Measurements from ENCODE around the gene METTL1.
"Not testable (repeated sequence)": the region's sequence is repeated elsewhere in the genome, so short reads cannot be mapped to it uniquely, and the experiment has no call there.

METTL1 gene

DNA sequence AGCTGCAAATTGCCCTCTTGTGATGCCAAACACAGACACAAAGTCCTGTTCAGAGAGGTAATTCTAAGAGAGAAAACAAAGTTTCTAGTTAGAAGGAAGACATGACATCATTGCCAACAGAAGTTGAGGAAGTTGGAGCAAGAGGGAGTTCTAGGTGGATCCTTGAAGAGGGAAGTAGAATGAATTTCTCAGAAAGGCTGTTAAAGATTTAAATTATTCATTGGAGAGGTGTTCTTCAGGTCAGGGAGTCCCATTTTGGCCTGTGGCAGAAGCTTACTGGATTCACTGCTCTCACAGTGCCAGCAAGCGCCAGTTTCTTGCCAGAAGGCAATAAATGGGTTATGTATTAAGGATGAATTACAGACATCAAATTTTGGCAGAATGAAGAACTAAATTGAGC lies 26.0 kb upstream of the METTL1 start:
- DNase-seq (ENCODE audit: low spot score) = no peak
- FAIRE-seq = no peak

GRCh38 chr12:57796996-57797395 lies 25.1 kb upstream of the METTL1 start:
- DNase-seq (ENCODE audit: low spot score) (no peak), FAIRE-seq (no peak)

DNA sequence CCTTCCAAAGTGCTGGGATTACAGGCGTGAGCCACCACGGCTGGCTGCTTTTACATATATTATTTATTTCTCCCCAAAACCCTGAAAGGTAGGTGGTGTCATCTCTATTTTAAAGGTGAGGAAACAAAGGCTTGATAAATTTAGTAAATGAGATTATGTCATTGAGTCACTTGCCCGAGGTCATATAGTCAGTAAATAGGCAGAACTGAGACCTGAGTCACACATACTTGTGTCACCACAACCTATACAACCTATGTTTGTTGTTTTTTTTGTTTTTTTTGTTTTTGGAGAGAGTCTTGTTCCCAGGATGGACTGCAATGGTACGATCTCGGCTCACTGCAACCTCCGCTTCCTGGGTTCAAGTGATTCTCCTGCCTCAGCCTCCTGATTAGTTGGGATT lies 23.4 kb upstream of the METTL1 start:
- FAIRE-seq (no peak), DNase-seq (ENCODE audit: low spot score) (peak; percentile 8)

GRCh38 chr12:57793920-57794319 lies 22.0 kb upstream of the METTL1 start:
- FAIRE-seq (no peak), DNase-seq (ENCODE audit: low spot score) (peak; percentile 46)

- FAIRE-seq = no peak
- DNase-seq (ENCODE audit: low spot score) = no peak
Observed at GRCh38 chr12:57783861-57784260, 12.0 kb upstream of the METTL1 start.

- no peak for DNase-seq (ENCODE audit: low spot score)
- FAIRE-seq = no peak
Observed at GRCh38 chr12:57783466-57783801, 11.5 kb upstream of the METTL1 start.

GRCh38 chr12:57782608-57783465 lies 10.9 kb upstream of the METTL1 start, which contains the start of gene TSFM:
Gene TSFM (plus strand): TSS chr12:57782787. CDS start chr12:57782802, 15 bp downstream.
- peak; percentile 80 for DNase-seq (ENCODE audit: low spot score)
- FAIRE-seq = peak; percentile 20

- FAIRE-seq = no peak
- DNase-seq (ENCODE audit: low spot score) = no peak
Observed at GRCh38 chr12:57782243-57782607, 10.3 kb upstream of the METTL1 start.

DNA sequence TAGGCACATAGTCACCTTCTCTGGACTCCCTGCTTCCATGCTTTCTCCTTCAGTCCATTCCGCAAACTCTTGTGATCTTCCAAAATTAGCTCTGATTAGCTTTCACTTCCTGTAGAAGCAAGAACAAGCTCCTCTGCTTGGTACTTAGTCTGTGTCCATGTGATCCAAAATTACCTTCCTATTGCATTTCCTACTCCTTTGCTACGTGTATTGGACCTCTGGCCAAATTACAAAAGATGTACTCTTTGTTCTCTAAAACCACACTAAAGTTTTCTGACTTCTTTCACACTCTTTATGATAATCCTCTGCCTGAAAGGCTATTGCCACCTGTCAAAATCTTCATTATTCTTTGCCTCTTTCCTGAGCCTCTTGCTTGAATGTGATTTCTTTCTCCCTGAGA lies 9.9 kb upstream of the METTL1 start:
- FAIRE-seq (no peak), DNase-seq (ENCODE audit: low spot score) (no peak)

GRCh38 chr12:57781244-57781643 lies 9.3 kb upstream of the METTL1 start:
- DNase-seq (ENCODE audit: low spot score) = no peak
- FAIRE-seq = no peak

GRCh38 chr12:57780284-57780897 lies 8.5 kb upstream of the METTL1 start:
- FAIRE-seq = no peak
- DNase-seq (ENCODE audit: low spot score) = no peak

DNA sequence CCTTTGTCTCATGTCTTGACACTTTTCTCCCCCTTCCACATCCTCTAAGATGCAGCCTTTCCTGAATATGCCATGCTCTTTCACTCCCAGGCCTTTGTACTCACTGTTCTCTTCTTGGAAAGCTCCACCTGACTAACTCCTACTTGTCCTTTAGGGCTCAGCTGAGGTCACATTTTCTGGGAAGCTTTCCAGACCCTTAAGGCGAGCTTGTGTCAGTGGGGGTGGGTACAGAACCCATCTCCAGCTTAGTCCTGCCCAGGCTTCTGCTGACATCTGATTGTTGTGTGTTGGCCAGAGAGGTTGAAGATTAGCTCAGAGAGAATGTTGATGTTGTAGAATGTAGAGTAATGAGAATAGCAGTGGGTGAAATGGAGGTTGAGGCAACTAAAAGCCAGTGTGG lies 7.8 kb upstream of the METTL1 start:
- FAIRE-seq (no peak), DNase-seq (ENCODE audit: low spot score) (peak; percentile 5)

DNA sequence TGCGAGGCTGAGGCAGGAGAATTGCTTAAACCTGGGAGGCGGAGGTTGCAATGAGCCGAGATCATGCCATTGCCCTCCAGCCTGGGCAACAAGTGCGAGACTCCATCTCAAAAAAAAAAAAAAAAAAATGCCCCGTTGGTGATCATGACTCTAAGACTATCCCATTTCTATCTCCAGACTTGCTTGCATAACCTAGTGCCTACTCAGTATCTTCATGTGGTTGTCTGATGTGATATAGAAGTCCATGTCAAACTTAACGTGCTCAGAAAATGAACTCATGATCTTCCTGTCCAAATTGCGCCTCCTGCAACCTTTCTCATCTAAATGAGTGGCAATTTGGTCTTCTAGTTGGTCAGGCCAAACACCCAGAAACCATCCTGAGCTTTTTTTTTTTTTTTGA lies 6.0 kb upstream of the METTL1 start:
- DNase-seq (ENCODE audit: low spot score) (no peak), FAIRE-seq (no peak)

DNA sequence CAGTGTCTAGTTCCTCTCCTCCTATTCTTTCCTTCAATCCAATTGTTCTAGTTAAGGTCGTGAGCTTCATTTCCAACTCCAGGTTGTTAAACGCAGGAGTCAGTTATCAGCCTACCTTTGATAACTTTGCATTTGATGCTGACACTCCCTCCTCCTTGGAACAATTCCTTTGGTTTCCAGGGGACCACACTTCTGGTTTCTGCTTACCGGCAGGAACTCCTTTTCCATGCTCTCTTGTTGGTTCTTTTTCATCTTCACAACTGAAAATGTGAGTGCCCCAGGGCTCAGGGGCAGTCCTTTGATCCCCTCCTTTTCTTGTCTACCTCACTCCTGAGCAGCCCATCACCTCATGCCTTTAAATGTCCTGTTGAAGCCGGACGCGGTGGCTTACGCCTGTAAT lies 5.5 kb upstream of the METTL1 start:
- no peak for DNase-seq (ENCODE audit: low spot score)
- no peak for FAIRE-seq

- DNase-seq (ENCODE audit: low spot score) = no peak
- FAIRE-seq = no peak
Observed at GRCh38 chr12:57776247-57776587, 4.3 kb upstream of the METTL1 start.

DNA sequence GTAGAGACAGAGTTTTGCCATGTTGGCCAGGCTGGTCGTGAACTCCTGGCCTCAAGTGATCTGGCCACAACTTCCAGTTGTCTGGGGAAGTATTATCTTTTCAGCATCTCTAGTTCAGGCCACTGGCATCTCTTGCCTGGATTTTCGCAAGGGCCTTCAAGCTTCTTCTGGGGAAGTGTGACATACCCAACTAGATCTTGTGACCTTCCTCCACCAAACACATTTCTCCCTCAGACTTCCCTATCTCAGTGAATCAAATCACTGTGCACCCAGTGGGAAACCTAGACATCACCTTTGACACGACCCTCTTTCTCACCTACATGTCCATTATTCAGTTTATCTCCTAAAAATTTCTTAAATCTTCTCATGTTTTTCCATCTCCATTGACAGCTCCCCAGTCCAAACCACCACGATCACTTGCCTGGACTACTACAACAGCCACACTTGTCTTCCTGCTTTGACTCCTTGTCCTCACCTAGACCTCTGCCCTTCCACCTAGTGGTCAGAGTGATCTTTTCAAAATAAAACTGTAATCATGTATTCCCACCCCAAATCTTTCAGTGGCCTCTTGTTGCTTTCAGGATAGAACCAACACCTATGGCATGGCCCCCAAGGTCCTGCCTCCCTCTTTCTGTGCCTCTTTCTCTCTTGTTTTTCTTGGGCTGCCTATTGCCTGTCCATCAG lies 3.8 kb upstream of the METTL1 start:
- no peak for DNase-seq (ENCODE audit: low spot score)
- no peak for FAIRE-seq

- DNase-seq (ENCODE audit: low spot score) = no peak
- no peak for FAIRE-seq
Observed at GRCh38 chr12:57775044-57775443, 3.1 kb upstream of the METTL1 start.

DNA sequence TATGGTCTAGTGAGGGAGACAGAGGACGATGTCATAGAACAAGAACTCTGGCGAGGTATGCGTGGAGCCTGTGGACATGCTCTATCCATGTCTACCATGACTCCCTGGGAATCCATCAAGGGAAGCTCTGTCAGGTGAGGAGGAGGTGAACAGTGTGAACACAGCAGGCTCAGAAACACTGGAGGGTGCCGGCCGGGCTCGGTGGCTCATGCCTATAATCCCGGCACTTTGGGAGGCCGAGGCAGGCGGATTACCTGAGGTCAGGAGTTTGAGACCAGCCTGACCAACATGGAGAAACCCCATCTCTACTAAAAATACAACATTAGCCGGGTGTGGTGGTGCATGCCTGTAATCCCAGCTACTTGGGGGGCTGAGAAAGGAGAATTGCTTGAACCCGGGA lies 2.7 kb upstream of the METTL1 start:
- not testable (repeated sequence) for FAIRE-seq; DNase-seq (ENCODE audit: low spot score)

DNA sequence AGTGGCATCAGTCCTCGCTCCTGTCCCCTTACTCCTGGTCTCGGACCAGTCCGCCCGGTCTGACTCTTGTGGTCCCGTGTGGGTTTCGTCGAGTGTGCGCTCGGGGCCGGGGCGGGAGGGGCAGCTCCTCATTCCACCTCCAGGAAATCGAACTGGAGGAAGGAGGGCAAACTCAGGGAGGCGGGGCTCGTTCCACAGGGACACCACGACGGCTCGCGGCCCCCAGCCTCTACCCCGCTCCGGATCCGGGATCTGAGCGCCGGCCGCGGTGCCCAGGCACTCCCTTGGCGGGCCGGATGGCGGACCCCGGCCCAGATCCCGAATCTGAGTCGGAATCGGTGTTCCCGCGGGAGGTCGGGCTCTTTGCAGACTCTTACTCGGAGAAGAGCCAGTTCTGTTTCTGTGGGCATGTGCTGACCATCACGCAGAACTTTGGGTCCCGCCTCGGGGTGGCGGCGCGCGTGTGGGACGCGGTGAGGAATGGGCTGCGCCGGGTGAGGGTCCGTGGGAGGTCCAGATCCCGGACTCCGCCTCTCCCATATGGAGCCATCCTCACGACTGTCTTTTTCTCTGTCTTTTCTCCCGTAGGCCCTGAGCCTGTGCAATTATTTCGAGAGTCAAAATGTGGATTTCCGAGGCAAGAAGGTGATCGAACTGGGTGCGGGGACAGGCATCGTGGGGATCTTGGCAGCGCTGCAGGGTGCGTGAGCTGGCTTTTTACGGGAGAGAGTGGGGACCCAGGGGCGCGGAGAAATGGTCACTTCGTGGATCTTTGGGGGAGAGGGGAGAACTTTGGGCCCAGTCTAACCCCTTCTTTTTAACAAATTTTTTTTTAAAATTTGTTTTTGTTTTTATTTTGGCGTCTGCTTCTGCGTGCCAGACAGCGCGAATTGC lies 771 bp upstream of the METTL1 start, which contains the start of gene EEF1AKMT3:
EEF1AKMT3 (plus strand) TSS at position 186 of the 894 bp plus-strand sequence; CDS start at position 297, 111 bp downstream.
- DNase-seq (ENCODE audit: low spot score) (peak; percentile 47), FAIRE-seq (no peak)

DNA sequence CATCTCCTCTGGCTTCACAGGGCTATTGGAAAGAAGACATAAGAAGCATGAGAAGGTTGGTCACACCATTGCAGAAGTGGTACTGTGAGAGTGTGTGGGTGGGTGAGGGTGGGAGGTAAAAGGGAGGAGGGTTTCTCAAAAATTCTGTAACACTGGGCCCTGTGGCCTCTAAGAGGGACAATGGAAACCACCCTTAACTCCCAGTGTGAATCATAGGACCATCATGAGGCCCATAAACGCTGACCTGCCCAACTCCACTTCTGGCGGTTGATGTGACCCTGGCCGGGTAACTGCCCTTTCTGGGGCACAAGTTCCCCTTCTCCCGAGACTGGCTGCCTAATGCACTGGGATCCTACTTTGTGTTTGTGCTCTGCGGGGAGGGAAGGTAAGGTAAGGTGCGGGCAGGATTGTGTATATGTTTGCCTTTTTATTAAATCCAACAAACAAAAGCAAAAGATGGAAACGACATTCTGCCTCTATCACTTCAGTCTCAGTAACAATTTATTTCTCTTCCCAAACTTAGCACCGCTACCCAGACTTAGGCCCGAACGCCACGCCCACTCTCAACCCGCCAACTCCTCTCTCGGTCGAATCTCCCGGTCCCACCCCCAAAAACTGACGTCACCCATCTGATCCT lies 551 bp downstream of the METTL1 start:
- DNase-seq (ENCODE audit: low spot score) (peak; percentile 66), FAIRE-seq (no peak)

- DNase-seq (ENCODE audit: low spot score) (peak; percentile 17), FAIRE-seq (no peak)
Observed at GRCh38 chr12:57770734-57771133, 1.2 kb downstream of the METTL1 start.
